Panc1 (cell line): Measurements from ENCODE around the gene SPINT1.

Experiments used
- POLR2AphosphoS5 ChIP-seq: IDR thresholded peaks from 2 replicates; pipeline ENCODE4 v1.6.1; 2012; ENCODE audit warnings: mild to moderate bottlenecking, low read depth, low read length, moderate library complexity
- TCF7L2 ChIP-seq: IDR thresholded peaks from 2 replicates; pipeline ENCODE4 v1.6.1; 2011; ENCODE audit warnings: mild to moderate bottlenecking, low read depth, low read length, inconsistent platforms
- TF ChIP-seq, protein P1 (sequence below): fragments of 450-650 bp; IDR thresholded peaks from 2 replicates; pipeline ENCODE4 v1.5.1; 2017; ENCODE audit warnings: mild to moderate bottlenecking
- TF ChIP-seq, protein P2 (sequence below), 2 experiments: IDR thresholded peaks; 2 replicates each; pipeline ENCODE4 v1.6.1; 2011 to 2012; ENCODE audit warnings: low read depth in 2 of 2, control low read depth in 1 of 2, low read length in 1 of 2, mild to moderate bottlenecking in 1 of 2, moderate library complexity in 1 of 2; ENCODE audit not compliant: insufficient read depth in 1 of 2

DNA sequence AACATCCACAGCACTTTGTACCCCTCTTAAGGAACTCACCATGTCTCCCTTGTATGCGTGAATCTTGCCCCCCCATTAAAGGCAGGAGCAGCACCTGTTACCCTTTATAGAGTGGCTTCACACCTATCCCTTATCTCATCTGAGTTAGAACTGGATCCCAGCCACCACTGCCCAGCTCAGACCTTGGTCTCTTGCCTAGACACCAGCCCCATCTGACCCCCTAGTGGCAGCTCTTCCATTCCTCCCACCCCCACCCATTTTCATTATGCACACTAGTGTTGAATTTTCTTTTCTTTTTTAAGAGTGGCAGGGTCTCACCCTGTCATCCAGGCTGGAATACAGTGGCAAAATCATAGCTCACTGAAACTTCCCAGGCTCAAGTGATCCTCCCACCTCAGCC, 40.2 kb upstream of the SPINT1 start:
- TF ChIP-seq, protein P1, sequence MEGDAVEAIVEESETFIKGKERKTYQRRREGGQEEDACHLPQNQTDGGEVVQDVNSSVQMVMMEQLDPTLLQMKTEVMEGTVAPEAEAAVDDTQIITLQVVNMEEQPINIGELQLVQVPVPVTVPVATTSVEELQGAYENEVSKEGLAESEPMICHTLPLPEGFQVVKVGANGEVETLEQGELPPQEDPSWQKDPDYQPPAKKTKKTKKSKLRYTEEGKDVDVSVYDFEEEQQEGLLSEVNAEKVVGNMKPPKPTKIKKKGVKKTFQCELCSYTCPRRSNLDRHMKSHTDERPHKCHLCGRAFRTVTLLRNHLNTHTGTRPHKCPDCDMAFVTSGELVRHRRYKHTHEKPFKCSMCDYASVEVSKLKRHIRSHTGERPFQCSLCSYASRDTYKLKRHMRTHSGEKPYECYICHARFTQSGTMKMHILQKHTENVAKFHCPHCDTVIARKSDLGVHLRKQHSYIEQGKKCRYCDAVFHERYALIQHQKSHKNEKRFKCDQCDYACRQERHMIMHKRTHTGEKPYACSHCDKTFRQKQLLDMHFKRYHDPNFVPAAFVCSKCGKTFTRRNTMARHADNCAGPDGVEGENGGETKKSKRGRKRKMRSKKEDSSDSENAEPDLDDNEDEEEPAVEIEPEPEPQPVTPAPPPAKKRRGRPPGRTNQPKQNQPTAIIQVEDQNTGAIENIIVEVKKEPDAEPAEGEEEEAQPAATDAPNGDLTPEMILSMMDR: no peak
- TF ChIP-seq, protein P2, sequence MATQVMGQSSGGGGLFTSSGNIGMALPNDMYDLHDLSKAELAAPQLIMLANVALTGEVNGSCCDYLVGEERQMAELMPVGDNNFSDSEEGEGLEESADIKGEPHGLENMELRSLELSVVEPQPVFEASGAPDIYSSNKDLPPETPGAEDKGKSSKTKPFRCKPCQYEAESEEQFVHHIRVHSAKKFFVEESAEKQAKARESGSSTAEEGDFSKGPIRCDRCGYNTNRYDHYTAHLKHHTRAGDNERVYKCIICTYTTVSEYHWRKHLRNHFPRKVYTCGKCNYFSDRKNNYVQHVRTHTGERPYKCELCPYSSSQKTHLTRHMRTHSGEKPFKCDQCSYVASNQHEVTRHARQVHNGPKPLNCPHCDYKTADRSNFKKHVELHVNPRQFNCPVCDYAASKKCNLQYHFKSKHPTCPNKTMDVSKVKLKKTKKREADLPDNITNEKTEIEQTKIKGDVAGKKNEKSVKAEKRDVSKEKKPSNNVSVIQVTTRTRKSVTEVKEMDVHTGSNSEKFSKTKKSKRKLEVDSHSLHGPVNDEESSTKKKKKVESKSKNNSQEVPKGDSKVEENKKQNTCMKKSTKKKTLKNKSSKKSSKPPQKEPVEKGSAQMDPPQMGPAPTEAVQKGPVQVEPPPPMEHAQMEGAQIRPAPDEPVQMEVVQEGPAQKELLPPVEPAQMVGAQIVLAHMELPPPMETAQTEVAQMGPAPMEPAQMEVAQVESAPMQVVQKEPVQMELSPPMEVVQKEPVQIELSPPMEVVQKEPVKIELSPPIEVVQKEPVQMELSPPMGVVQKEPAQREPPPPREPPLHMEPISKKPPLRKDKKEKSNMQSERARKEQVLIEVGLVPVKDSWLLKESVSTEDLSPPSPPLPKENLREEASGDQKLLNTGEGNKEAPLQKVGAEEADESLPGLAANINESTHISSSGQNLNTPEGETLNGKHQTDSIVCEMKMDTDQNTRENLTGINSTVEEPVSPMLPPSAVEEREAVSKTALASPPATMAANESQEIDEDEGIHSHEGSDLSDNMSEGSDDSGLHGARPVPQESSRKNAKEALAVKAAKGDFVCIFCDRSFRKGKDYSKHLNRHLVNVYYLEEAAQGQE (IDR thresholded peaks at IDR 0.05; ENCODE audit: insufficient read depth in 1 of 2, low read depth in 2 of 2, low read length in 1 of 2): no peak
- TF ChIP-seq POLR2AphosphoS5 (no peak), TCF7L2 (no peak)
